Stimulated activated CD4-positive, alpha-beta T cell treated with anti-CD3 and anti-CD28 coated beads, Interleukin-12 subunit alpha, Interleukin-12 subunit beta, amount 100 ng/mL, for 24 hours (primary cell): ENCODE results near the gene SLC15A3.

Source experiments
- DNase-seq, 2 experiments: peaks; one replicate each; pipeline ENCODE4 v3.0.0-alpha.2; 2020; ENCODE audit warnings: low read depth in 2 of 2

The SLC15A3 gene

GRCh38 chr11:60951904-60952741 is at the start of gene SLC15A3:
TSS of gene SLC15A3 (minus strand) at chr11:60952176. CDS start at chr11:60951551, 625 bp downstream.
- DNase-seq = no peak

GRCh38 chr11:61000426-61000825 is 48.5 kb upstream of the SLC15A3 start:
- no peak for DNase-seq

- no peak for DNase-seq
Measured at GRCh38 chr11:60996381-60997138, 44.6 kb upstream of the SLC15A3 start.

GRCh38 chr11:60995798-60996197 is 43.8 kb upstream of the SLC15A3 start:
- DNase-seq = no peak

- DNase-seq = no peak
Measured at GRCh38 chr11:60994541-60995080, 42.6 kb upstream of the SLC15A3 start.

GRCh38 chr11:60993615-60994014 is 41.6 kb upstream of the SLC15A3 start:
- no peak for DNase-seq

- no peak for DNase-seq
Measured at GRCh38 chr11:60992842-60993409, 41.0 kb upstream of the SLC15A3 start.

DNA sequence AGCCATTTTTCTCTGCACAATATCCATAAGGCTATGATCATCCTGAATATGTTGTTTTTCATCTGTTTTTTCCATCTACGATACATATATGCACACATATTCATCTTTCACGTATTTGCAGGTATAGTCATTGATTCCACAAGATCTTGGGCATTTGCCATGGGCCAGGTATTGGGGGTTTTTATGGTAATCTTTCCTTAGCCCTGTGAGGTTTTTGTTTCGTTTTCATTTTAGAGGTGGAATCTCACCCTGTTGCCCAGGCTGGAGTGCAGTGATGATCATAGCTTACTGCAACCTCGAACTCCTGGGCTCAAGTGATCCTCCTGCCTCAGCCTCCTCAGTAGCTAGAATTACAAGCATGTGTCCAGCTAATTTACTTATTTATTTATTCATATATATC is 39.5 kb upstream of the SLC15A3 start:
- no peak for DNase-seq

DNA sequence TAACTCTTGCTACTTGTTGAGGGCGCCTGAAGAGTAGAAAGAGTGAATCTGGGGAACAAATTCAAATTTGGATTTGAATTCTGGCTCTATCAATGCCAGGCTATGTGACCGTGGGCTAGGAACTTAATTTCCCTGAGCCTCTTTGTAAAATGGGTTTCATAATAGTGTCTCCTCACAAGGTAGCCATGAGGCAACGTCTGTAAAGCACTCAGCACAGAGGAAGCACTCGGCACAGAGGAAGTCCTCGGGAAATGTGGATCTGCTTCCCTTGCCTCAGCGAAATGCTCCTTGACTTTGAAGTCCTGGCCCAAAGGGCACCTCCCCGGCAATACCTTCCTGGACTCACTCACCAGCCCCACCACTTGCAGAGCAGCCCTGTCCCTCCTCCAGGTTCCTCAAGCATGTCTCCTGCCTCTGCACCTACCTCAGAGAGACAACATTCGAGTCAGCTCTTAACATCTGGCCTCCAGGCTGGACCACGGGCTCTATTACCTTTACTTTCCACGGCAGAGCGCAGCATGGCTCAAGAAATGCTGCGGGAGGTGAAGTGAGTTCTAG is 37.2 kb upstream of the SLC15A3 start:
- DNase-seq = no peak

- DNase-seq = no peak
Measured at GRCh38 chr11:60988658-60989057, 36.7 kb upstream of the SLC15A3 start.

GRCh38 chr11:60987577-60988277 is 35.8 kb upstream of the SLC15A3 start:
- DNase-seq = peak in 1 of 2 experiments; percentile 68

DNA sequence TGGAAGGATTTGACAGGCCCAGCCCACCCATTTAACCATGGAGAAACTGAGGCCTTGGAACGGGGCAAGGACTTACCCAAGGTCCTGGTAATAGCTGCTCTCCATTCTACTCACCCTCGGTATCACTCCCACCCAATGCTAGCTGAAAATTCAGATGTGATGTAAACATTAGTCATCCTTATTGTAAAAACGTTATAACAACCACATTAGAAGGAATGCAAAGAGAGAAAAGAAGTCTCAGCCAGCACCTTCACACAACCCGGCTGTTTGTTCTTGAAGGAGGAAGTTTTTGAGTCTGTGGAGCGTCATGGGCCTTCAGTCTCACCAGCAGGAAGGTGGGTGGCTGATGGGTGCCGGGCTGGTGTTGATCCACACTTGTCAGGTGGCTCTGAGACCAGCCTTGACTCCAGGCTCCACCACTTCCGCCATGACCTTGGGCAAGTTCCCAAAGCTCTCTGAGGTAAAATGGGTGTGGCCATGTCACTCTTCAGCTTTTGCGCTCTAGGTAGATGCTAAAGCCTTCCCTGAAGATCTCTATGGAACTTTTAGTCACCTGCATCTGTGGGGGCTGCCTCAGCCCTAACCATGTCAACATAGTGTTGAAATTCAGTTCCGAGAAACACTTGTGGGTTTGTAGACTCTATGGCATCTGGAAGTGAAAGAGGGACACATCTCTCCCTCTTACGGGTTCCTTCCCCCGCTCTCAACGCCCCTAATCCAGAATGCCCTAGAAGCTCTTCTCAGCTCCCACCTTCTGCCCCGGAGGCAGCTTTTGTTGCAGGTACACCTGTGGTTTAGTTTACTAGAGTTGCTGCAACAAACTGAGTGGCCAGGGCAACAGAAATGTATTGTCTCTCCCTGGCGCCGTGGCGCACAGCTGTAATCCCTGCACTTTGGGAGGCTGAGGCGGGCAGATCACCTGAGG is 34.3 kb upstream of the SLC15A3 start:
- DNase-seq = peak; percentile 78 to 84

DNA sequence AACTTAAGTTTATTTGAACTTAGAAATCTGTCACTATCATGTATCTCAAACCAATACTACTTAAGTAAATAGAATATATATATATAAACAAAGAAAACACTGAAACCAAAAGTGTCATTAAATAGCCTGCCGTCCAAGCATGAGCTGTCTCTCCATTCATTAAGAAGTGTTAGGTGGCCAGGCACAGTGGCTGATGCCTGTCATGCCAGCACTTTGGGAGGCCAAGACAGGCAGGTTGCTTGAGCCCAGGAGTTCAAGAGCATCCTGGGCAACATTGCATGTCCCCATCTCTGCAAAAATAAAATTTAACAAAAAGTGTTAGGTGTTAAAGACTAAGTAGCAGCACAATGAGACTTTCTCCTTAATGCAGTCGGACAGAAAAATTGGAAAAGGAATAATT is 33.5 kb upstream of the SLC15A3 start:
- DNase-seq = no peak

- DNase-seq = no peak
Measured at GRCh38 chr11:60984636-60985035, 32.7 kb upstream of the SLC15A3 start.

DNA sequence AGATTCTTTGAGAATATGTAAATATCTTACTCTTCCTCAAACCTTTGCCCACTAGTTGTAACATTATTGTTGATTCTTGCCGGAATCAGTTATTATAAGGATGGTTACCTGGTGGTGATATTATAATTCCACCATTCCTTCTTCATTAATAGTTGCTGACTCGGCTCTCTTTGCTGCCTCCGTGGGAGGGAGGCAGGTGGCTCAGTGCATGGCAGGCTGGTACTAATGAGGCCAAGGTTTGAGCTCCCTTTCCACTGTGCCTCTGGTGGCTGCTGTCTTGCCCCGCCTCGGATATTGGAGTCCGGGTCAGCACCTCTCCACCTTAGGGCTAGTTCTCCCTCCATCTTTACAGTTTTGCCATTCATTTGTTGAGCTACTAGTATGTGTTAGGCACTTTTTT is 32.2 kb upstream of the SLC15A3 start:
- no peak for DNase-seq

DNA sequence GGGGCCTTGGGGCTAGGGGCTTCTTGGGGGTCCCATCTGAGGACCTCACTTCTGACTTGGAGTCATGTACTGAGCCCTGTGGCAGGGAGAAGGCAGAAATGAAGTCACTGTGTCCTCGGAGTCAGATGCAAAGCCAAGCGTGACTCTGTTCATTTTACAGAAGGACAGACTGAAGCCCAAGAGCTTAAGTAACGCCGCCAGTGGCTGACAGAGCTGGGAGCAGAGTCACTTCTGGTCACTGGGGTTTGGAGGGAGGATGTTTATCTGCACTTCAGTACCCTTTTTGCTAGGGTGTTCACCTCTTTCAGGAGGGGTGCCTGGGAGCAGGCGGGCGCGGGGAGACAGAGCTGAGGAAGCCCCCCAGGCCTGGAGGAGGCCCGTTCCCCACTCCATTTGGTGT is 30.2 kb upstream of the SLC15A3 start:
- DNase-seq = no peak

GRCh38 chr11:60981515-60981914 is 29.5 kb upstream of the SLC15A3 start:
- DNase-seq = no peak

GRCh38 chr11:60978546-60979380 is 26.8 kb upstream of the SLC15A3 start:
- DNase-seq = peak in 1 of 2 experiments; percentile 83

GRCh38 chr11:60977836-60978235 is 25.9 kb upstream of the SLC15A3 start:
- DNase-seq = no peak
